Activated CD4-positive, alpha-beta T cell treated with anti-CD3 and anti-CD28 coated beads for 36 hours (primary cell): ENCODE measurements around the gene HOXD4. TPM values are rescaled to one million over a fixed set of nuclear protein-coding genes. Genes with fewer than 3 reads are reported as not detected.

Experiments used
- ATAC-seq: fragments of 200-7000 bp; cut with Tn5 transposase; one replicate; pipeline ENCODE4 v1.10.0; 2021; ENCODE audit warnings: mild to moderate bottlenecking, moderate library complexity
- CTCF ChIA-PET: fragments of 350-600 bp; sonication (Branson Sonifier 250); formaldehyde crosslinking; loops from one replicate; lab custom pipeline; 2021; ENCODE audit warnings: antibody characterized with exemption; lab: Charles Lee
- POLR2A ChIA-PET: fragments of 350-600 bp; sonication (Branson Sonifier 250); formaldehyde crosslinking; loops from one replicate; lab custom pipeline; 2021; ENCODE audit warnings: antibody characterized with exemption, inconsistent platforms; lab: Charles Lee
- DNase-seq: peaks from one replicate; pipeline ENCODE4 v3.0.0-alpha.2; 2020
- H3K27ac Mint-ChIP-seq: one replicate; pipeline ENCODE4 v1.8.0; 2021; ENCODE audit warnings: mixed read lengths
- H3K27me3 Mint-ChIP-seq: one replicate; pipeline ENCODE4 v1.8.0; 2021; ENCODE audit warnings: mixed read lengths
- H3K36me3 Mint-ChIP-seq: one replicate; pipeline ENCODE4 v1.8.0; 2021; ENCODE audit warnings: low read depth, mixed read lengths
- H3K4me1 Mint-ChIP-seq: one replicate; pipeline ENCODE4 v1.8.0; 2021; ENCODE audit warnings: mixed read lengths
- H3K4me3 Mint-ChIP-seq: one replicate; pipeline ENCODE4 v1.8.0; 2021; ENCODE audit warnings: mild to moderate bottlenecking, moderate library complexity, mixed read lengths
- H3K9me3 Mint-ChIP-seq: one replicate; pipeline ENCODE4 v1.8.0; 2021; ENCODE audit warnings: low read depth, mixed read lengths
- intact Hi-C, 2 experiments: fragments of 100-400 bp; cut with DNase I in 1 of 2; cut with micrococcal nuclease in 1 of 2; formaldehyde crosslinking; loops; one replicate each; pipeline versions ENCODE4 v1.14.2 to v1.15.1; 2022 to 2024; cut with DNase I, micrococcal nuclease
- total RNA-seq, 2 experiments: library from RNA; stranded (reverse); gene quantifications; one replicate each; pipeline ENCODE4 v1.2.3, GENCODE V29; 2021

The HOXD4 gene
- total RNA-seq, 2 experiments from 2014 or later, result not detected

- ChIA-PET POLR2A (no interaction called here), CTCF (interaction anchor here (0.6 to 2.5 kb wide), 13 partner anchors 12 to 1580 kb away, joined by 3 to 18 read pairs (median 4); partner anchors contain the start of gene HOXD9)
- H3K27me3 Mint-ChIP-seq, result peaks cover 77% of the 10 kb centered on the region
- ATAC-seq, result no peak
- intact Hi-C loops, result loop anchor here (2.0 to 5.0 kb wide), 3 partner anchors 35 to 75 kb away; partner anchors contain the start of gene HOXD8 (in 2 of the 2)
- no peak for DNase-seq
- H3K27ac Mint-ChIP-seq, result no peak overlapping the region
- peaks cover 19% of the 10 kb centered on the region for H3K4me1 Mint-ChIP-seq
- no peaks in the 10 kb centered on the region for H3K36me3 Mint-ChIP-seq
- H3K9me3 Mint-ChIP-seq, result no peaks in the 10 kb centered on the region
- no peak overlapping the region for H3K4me3 Mint-ChIP-seq
These were observed 10.7 kb downstream of the HOXD4 start for GRCh38 chr2:176161825-176162626.

- Mint-ChIP-seq H3K27ac (no peak overlapping the region), H3K4me1 (peaks cover 16% of the 10 kb centered on the region), H3K9me3 (no peaks in the 10 kb centered on the region), H3K27me3 (peaks cover 80% of the 10 kb centered on the region), H3K36me3 (no peaks in the 10 kb centered on the region), H3K4me3 (no peak overlapping the region)
- ATAC-seq (no peak), DNase-seq (no peak)
- CTCF ChIA-PET, result interaction anchor here (1.1 to 2.5 kb wide), 3 partner anchors 18 to 489 kb away, joined by 3 to 18 read pairs (median 5); no protein-coding TSS in a partner anchor
- POLR2A ChIA-PET, result interaction anchor here (0.5 kb wide), 1 partner anchor 926 kb away, joined by 4 read pairs; no protein-coding TSS in a partner anchor
- intact Hi-C loops, result loop anchor here (5.0 kb wide), 2 partner anchors 36 to 51 kb away; partner anchors contain the start of gene HOXD8 (in 2 of the 2)
These were observed 11.7 kb downstream of the HOXD4 start for GRCh38 chr2:176162911-176163671.

GRCh38 chr2:176163672-176164056 is 12.3 kb downstream of the HOXD4 start:
- H3K27ac Mint-ChIP-seq, result no peak overlapping the region
- ChIA-PET POLR2A (no interaction called here), CTCF (interaction anchor here (1.5 kb wide), 1 partner anchor 9 kb away, joined by 4 read pairs; no protein-coding TSS in a partner anchor)

GRCh38 chr2:176164201-176164600 is 12.9 kb downstream of the HOXD4 start:
- peaks cover 77% of the 10 kb centered on the region for H3K27me3 Mint-ChIP-seq
- no peak overlapping the region for H3K27ac Mint-ChIP-seq
- CTCF ChIA-PET, result interaction anchor here (0.9 to 1.5 kb wide), 2 partner anchors 9 to 214 kb away, joined by 3 to 4 read pairs; no protein-coding TSS in a partner anchor
- DNase-seq (no peak), ATAC-seq (no peak)
- H3K4me3 Mint-ChIP-seq, result no peak overlapping the region
- H3K4me1 Mint-ChIP-seq, result peaks cover 12% of the 10 kb centered on the region
- H3K36me3 Mint-ChIP-seq, result no peaks in the 10 kb centered on the region
- intact Hi-C loops, result loop anchor here (5.0 kb wide), 2 partner anchors 37 to 52 kb away; partner anchors contain the start of gene HOXD8 (in 2 of the 2)
- POLR2A ChIA-PET, result no interaction called here
- no peaks in the 10 kb centered on the region for H3K9me3 Mint-ChIP-seq

More at GRCh38 chr2:176163672-176164056, 12.3 kb downstream of the HOXD4 start:
- DNase-seq (no peak), ATAC-seq (no peak)
- Mint-ChIP-seq H3K4me1 (peaks cover 12% of the 10 kb centered on the region), H3K4me3 (no peak overlapping the region), H3K27me3 (peaks cover 77% of the 10 kb centered on the region), H3K9me3 (no peaks in the 10 kb centered on the region), H3K36me3 (no peaks in the 10 kb centered on the region)
- intact Hi-C loops, result loop anchor here (5.0 kb wide), 2 partner anchors 36 to 51 kb away; partner anchors contain the start of gene HOXD8 (in 2 of the 2)

- Mint-ChIP-seq H3K4me3 (no peak overlapping the region), H3K27ac (no peak overlapping the region), H3K36me3 (no peaks in the 10 kb centered on the region), H3K4me1 (peaks cover 10% of the 10 kb centered on the region), H3K9me3 (no peaks in the 10 kb centered on the region), H3K27me3 (peaks cover 79% of the 10 kb centered on the region)
- ATAC-seq (no peak), DNase-seq (no peak)
- intact Hi-C loops, result loop anchor here (5.0 kb wide), 2 partner anchors 37 to 52 kb away; partner anchors contain the start of gene HOXD8 (in 2 of the 2)
- POLR2A ChIA-PET, result no interaction called here
- CTCF ChIA-PET, result interaction anchor here (0.7 to 1.5 kb wide), 4 partner anchors 10 to 214 kb away, joined by 3 to 4 read pairs (median 4); no protein-coding TSS in a partner anchor
These were observed 13.4 kb downstream of the HOXD4 start for GRCh38 chr2:176164611-176165369.

GRCh38 chr2:176165370-176166050 is 14.2 kb downstream of the HOXD4 start:
- no peak overlapping the region for H3K27ac Mint-ChIP-seq
- no peak for ATAC-seq
- H3K9me3 Mint-ChIP-seq, result no peaks in the 10 kb centered on the region
- H3K36me3 Mint-ChIP-seq, result no peaks in the 10 kb centered on the region
- DNase-seq, result no peak
- peaks cover 77% of the 10 kb centered on the region for H3K27me3 Mint-ChIP-seq
- ChIA-PET CTCF (interaction anchor here (0.9 to 1.5 kb wide), 2 partner anchors 10 to 39 kb away, joined by 4 read pairs; no protein-coding TSS in a partner anchor), POLR2A (no interaction called here)
- intact Hi-C loops, result no loop called here
- H3K4me3 Mint-ChIP-seq, result no peak overlapping the region
- H3K4me1 Mint-ChIP-seq, result peaks cover 6% of the 10 kb centered on the region

- POLR2A ChIA-PET, result no interaction called here
- Mint-ChIP-seq H3K4me1 (peaks cover 6% of the 10 kb centered on the region), H3K27me3 (peaks cover 75% of the 10 kb centered on the region), H3K36me3 (no peaks in the 10 kb centered on the region), H3K27ac (no peak overlapping the region), H3K9me3 (no peaks in the 10 kb centered on the region), H3K4me3 (no peak overlapping the region)
- CTCF ChIA-PET, result interaction anchor here (0.9 kb wide), 1 partner anchor 28 kb away, joined by 3 read pairs; no protein-coding TSS in a partner anchor
- DNase-seq (no peak), ATAC-seq (no peak)
- intact Hi-C loops, result no loop called here
These were observed 14.9 kb downstream of the HOXD4 start for GRCh38 chr2:176166272-176166671.

- Mint-ChIP-seq H3K36me3 (no peaks in the 10 kb centered on the region), H3K9me3 (no peaks in the 10 kb centered on the region), H3K27me3 (peaks cover 73% of the 10 kb centered on the region), H3K4me1 (peaks cover 9% of the 10 kb centered on the region), H3K4me3 (no peak overlapping the region), H3K27ac (no peak overlapping the region)
- ATAC-seq, result no peak
- intact Hi-C loops, result no loop called here
- CTCF ChIA-PET, result no interaction called here
- POLR2A ChIA-PET, result no interaction called here
- no peak for DNase-seq
These were observed 16.0 kb downstream of the HOXD4 start for GRCh38 chr2:176167398-176167797.

GRCh38 chr2:176169181-176169580 is 17.8 kb downstream of the HOXD4 start:
- peaks cover 17% of the 10 kb centered on the region for H3K4me1 Mint-ChIP-seq
- no peak overlapping the region for H3K27ac Mint-ChIP-seq
- peaks cover 2% of the 10 kb centered on the region for H3K36me3 Mint-ChIP-seq
- ChIA-PET POLR2A (no interaction called here), CTCF (interaction anchor here (0.8 kb wide), 1 partner anchor 187 kb away, joined by 3 read pairs; no protein-coding TSS in a partner anchor)
- H3K9me3 Mint-ChIP-seq, result no peaks in the 10 kb centered on the region
- no peak overlapping the region for H3K4me3 Mint-ChIP-seq
- H3K27me3 Mint-ChIP-seq, result peaks cover 72% of the 10 kb centered on the region
- ATAC-seq (no peak), DNase-seq (no peak)
- intact Hi-C loops, result no loop called here

GRCh38 chr2:176169711-176170110 is 18.4 kb downstream of the HOXD4 start:
- ATAC-seq (no peak), DNase-seq (no peak)
- Mint-ChIP-seq H3K4me3 (no peak overlapping the region), H3K36me3 (peaks cover 2% of the 10 kb centered on the region), H3K4me1 (peaks cover 17% of the 10 kb centered on the region), H3K27ac (no peak overlapping the region), H3K27me3 (peaks cover 70% of the 10 kb centered on the region), H3K9me3 (no peaks in the 10 kb centered on the region)
- ChIA-PET CTCF (interaction anchor here (0.8 kb wide), 1 partner anchor 188 kb away, joined by 3 read pairs; no protein-coding TSS in a partner anchor), POLR2A (no interaction called here)
- intact Hi-C loops, result loop anchor here in 1 of 2 experiments (5.0 kb wide), 1 partner anchor 32 kb away; no protein-coding TSS in a partner anchor
